HG03060 (cell line): Measurements from ENCODE around the gene CREB3L1.

Source experiments
- ATAC-seq: cut with Tn5 transposase; IDR thresholded peaks from one replicate; pipeline ENCODE4 v1.9.1; 2021; ENCODE audit warnings: low read depth, moderate number of reproducible peaks; ENCODE audit not compliant: unreplicated experiment

The CREB3L1 gene

GRCh38 chr11:46272816-46273427 lies 4.5 kb upstream of the CREB3L1 start:
- no peak for ATAC-seq

- ATAC-seq, result no peak
Observed at GRCh38 chr11:46273511-46274205, 3.8 kb upstream of the CREB3L1 start.

DNA sequence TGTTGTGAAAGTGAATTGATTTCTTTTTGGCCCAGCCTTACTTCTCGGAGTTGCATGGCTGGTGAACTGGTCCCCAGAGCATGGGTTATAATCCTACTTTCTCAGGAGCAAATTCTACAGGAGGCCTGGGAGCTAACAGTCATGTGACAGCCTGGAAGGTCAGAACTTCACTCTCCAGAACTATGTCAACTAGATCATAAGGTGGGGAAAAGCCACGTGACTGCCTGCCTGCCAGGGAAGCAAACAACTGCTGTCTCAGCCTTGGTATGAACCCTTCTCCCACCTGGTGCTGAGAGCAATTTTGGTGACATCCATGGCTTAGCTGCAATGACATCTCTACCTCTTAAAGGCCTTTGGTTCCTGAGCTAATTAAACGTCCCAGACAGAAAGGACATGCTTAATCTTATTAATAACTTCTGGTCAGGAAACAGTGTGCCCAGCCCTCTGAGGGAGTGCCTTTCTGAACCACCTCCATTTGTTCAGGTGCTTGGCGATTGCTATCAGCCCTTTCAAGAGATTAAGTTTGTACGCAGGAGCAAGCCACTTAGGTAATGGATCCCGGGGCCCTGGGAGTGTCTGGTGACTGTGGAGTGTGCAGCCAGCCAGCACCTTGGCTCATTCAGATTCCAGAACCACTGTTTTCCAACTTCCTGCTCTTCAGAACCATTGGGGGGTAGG lies 1.4 kb upstream of the CREB3L1 start:
- no peak for ATAC-seq

DNA sequence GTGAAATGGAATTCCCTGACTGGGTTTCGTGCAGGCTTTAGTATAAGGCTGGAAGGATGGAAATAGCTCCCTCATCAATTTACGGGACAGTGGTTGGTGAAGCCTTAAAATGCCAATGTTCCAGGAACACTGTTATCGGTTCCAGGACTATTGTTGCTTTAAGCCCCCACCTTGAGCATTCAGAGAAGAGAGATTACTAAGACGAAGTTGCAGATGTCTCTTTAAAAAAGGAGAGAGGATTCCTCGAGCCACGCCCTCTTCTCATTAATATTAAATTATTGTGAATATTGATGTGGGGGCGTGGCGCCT lies 195 bp upstream of the CREB3L1 start:
- ATAC-seq, result no peak

DNA sequence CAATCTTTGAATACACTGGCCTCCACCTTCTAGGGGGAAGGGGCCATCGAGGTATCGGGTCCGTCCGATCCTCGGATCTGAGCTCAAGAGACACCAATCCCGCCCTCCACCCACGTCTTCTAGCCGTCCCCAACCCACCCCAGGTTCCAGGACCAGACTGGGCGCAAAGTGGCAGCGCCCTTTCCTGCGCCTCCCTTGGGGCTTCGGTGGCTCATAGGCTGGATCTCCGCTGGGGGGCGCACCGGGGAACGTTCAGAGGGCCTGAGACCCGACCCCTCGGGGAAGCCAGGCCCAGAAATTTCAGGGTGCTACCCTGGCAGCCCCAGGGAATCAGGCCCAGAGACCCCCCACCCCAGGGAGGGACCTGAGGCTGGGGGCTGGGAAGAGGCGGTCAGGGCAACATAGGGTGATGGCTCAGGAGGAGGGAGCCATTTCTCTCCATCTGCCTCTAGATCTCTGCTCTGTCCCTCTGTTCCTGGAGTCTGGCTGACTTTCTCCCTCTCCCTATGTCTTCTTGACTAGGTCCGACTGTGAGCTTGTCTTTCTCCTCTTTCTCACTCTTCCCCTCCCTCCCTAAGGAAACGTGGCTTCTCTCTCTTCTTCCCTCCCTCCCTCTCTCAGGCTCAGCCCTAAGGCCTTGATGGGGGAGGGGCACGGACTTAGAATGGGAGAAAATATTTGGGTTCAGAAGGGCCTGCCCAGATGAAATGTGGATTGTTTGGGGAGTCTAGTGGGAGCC lies 1.1 kb downstream of the CREB3L1 start:
- no peak for ATAC-seq

- ATAC-seq, result no peak
Observed at GRCh38 chr11:46279126-46280099, 2.0 kb downstream of the CREB3L1 start.

DNA sequence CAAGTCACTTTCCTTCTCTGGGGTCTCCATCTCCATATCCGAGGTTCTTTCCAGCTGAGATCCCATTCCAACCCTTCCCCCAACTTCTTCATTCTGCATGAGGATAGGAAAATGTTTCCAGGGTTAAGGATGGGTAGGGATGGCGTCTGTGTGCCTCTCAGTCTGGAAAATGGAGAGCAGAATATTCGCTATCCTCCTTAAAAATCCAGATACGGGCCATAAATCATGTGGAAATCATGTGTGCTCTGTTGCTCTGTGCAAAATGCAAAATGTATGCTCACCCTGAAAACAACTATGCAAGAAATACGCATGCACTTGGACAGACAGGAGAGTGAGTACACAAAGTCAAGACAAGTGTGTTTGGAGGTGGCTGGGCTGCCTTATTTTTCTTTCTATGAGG lies 3.2 kb downstream of the CREB3L1 start:
- no peak for ATAC-seq

GRCh38 chr11:46281371-46281831 lies 3.9 kb downstream of the CREB3L1 start:
- no peak for ATAC-seq

DNA sequence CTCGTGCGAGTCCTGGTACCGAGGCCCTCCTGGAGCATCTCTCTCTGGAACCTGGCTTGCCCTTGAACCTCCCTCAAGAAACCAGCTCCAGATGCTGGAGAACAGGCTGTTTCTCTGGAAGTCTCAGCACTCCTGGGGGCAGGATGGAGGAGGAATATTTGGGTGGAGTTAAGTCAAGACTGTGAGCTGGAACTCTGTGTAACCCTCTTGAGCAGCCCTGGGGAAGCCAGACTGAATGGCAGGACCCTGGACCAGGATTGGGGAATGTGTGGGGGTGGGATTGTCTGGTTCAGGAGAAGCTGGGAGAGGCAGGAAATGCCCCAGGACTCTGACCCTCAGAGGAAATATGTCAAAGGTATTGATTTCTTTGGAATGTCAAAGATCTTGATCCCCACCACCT lies 7.7 kb downstream of the CREB3L1 start:
- no peak for ATAC-seq

- ATAC-seq, result no peak
Observed at GRCh38 chr11:46285594-46286033, 8.2 kb downstream of the CREB3L1 start.

DNA sequence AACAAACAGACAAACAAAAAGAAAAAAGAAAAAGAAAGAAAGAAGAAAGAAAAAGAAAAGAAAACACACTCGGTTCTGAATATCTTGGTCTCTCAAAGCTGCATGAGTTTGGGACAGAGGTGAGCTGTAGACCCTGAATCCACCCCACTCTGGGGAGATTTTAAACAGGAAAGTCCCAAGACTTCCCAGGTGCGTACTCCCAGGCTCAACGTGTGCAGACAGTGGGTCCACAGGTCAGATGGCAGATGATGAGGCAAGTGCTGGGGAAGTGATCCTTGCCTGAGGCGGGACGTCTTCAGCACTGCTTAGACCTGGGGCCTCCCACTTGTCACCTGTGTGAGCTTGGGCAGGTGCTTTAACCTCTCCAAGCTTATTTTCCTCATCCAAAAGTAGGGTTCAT lies 9.3 kb downstream of the CREB3L1 start:
- no peak for ATAC-seq

DNA sequence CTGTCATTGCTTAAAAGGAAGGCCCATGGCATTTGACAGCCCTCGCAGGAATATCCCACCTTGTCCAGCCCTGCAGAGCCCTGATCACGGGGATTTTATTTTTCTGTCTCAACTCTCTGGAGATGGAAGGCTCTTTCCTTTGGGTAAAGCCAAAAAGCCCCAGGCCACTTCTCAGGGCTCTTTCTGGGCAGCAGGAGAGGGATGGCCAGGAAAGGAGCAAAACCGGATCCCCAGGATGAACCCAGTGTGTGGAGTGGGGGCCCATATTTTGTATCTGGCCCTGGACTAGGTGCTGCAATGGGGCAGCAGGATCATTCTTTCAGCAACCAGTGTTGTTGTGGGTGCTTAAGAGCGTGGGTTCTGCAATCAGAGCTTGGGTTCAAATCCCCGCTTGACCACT lies 11.0 kb downstream of the CREB3L1 start:
- no peak for ATAC-seq

DNA sequence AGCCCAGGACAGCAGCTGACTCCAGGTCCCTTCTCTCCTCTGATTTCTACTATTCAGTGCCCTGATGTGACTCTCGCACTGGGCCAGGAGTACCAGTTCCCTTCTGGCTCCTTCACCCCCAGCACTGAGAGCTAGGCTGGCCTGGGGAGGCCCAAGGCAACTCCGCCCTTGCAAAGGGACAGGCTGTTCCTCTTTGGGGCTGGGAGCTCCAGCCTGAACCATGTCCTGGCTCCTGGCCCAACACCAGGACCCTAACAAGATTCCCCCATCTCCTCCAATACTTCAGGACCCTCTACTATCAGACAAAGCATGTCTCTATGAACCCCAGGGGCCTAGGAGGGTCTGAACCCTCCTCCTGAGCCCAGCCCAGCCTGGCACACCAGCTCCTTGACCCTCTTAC lies 12.5 kb downstream of the CREB3L1 start:
- no peak for ATAC-seq

DNA sequence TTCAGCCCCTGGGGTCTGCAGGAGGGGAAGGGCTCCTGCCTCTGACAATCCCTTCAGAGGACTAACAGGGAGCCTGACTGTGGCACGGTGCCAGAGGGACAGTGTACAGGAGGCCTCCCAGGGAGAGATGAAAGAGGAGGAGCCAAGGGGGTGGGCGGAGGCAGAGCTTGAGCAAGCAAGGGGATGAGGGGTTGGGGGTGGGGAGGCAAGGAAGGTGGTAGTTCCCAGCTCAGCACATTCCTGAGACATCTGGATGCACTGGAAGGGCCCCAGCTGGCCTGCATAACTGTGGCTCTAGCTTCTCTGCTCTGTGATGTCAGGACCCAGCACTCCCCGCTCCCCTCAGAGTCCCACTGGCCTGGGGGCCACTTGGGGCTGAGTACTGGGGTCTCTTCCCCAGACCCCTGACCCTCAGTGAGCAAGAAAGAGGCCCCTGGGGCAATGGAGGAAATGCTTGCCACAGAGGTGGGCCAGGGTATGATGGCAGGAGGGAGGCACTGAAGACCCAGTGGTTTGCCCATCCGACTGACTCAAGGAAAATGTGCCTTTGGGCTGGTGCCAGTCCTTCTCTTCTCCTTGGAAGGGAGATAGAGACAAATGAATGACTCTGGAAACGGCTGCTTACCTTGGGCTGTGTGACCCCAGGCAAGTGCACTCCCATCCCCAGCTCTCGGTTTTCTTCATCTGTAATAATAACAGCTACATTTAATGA lies 13.3 kb downstream of the CREB3L1 start:
- ATAC-seq, result no peak

DNA sequence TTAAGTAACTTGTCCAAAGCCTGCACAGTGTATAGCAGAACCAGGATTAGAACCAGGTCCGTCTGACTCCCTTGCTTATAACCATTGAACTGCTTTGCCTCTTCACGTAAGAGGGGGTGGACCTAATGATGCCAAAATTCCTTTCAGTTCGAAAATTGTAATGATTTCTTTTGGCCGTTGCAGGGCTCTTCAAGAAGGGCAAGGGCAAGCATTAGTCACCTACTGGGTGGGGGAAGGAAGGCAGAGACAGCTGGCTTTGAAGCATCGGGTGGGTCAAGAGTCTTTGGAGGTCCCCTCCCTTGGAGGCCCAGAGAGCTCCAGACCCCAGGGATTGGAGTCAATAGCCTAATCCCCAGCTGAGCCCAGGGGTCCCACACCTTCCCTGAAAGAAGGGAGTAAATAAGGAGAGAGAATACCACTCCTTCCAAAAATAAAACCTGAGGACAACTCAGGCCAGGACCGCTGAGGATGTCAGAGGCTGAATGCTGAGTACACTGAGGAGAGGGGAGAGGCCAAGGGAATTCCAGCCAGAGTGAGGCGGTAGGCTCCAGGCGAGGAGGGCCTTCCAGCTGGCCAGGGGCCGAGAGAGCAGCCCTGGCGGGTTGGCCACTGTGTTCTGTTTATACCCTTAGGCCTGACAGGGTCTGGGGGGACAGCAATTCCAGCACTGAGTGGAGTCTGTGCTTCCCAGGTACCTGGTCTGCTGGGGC lies 14.1 kb downstream of the CREB3L1 start:
- no peak for ATAC-seq

DNA sequence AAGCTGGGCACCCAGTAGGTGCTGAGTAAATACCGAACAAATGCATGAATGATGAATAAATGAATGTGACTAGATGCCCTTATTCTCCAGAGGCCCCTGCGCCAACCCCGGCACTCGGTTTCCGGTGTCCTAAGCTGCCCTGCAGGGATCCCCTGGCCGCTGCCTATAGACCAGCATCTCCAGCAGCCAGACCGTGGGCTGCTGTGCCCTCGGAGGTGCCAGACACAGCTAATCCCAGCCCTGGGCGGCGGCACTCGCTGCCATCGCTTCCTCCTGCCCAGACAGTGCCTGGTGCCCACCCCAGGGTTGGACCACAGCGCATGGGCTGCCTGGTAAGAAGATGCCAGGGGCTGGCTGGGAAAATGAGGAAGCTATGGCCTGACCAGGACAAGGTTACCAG lies 15.6 kb downstream of the CREB3L1 start:
- no peak for ATAC-seq

DNA sequence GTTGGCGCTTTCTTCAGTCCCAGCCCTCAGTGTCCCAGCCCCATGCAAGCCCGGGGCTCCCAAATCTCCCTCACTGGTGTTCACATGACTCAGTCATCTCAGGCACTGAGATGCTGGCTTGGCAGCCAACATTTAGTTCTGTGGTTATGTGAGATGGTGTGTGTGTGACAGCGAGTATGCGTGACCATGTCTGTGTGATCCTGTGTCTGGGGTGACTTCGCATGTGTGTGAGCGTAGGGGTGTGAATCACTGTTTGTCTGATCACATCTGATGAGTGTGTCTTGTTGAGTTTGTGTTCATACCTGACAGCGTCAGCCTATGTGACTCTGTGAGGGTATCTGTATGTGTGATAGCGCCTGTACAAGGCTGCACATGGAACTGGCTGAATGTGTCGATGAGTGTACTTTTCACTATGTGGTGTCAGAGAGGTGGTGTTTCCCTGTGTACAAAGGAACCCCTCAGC lies 16.2 kb downstream of the CREB3L1 start:
- no peak for ATAC-seq

- ATAC-seq, result no peak
Observed at GRCh38 chr11:46294365-46295309, 17.2 kb downstream of the CREB3L1 start.
